HUES6 (cell line): ENCODE results near the gene PFKFB1.

Source experiments
- H3K27ac ChIP-seq: 2 replicates; pipeline ENCODE4 v1.7.0; 2013; ENCODE audit warnings: low read depth, mild to moderate bottlenecking, low read length, inconsistent platforms
- H3K27me3 ChIP-seq: 2 replicates; pipeline ENCODE4 v1.6.1; 2013; ENCODE audit warnings: low read length; ENCODE audit not compliant: control insufficient read depth, insufficient read depth
- H3K36me3 ChIP-seq: 2 replicates; pipeline ENCODE4 v1.6.1; 2013; ENCODE audit warnings: low read length; ENCODE audit not compliant: control insufficient read depth, insufficient read depth
- H3K4me1 ChIP-seq: 2 replicates; pipeline ENCODE4 v1.6.1; 2013; ENCODE audit warnings: low read length; ENCODE audit not compliant: control insufficient read depth, insufficient read depth
- H3K4me3 ChIP-seq: 2 replicates; pipeline ENCODE4 v1.5.1; 2013; ENCODE audit warnings: low read depth, low read length
- H3K9ac ChIP-seq: one replicate; pipeline ENCODE4 v1.6.1; 2013; ENCODE audit warnings: mild to moderate bottlenecking, low read length
- H3K9me3 ChIP-seq: 2 replicates; pipeline ENCODE4 v1.6.1; 2013; ENCODE audit warnings: low read depth, low read length; ENCODE audit not compliant: control insufficient read depth, insufficient read depth

The PFKFB1 gene

GRCh38 chrX:54923376-54923775, 70.6 kb downstream of the PFKFB1 start:
- H3K9me3 ChIP-seq, result peaks cover 10% of the 10 kb centered on the region; the same call in 1 of the 2 replicates
- H3K36me3 ChIP-seq, result peaks cover 62% of the 10 kb centered on the region
- no peak overlapping the region for H3K9ac ChIP-seq
- no peaks in the 10 kb centered on the region for H3K27me3 ChIP-seq
- H3K4me1 ChIP-seq, result 0 out of 2 replicates have a peak, but pooled peaks cover 3% of the 10 kb centered on the region
- H3K4me3 ChIP-seq, result no peak overlapping the region
- no peak overlapping the region for H3K27ac ChIP-seq

- Histone ChIP-seq H3K27ac (no peak overlapping the region), H3K4me1 (0 out of 2 replicates have a peak, but pooled peaks cover 3% of the 10 kb centered on the region), H3K9me3 (peaks cover 10% of the 10 kb centered on the region; the same call in 1 of the 2 replicates), H3K4me3 (no peak overlapping the region), H3K9ac (no peak overlapping the region), H3K27me3 (no peaks in the 10 kb centered on the region), H3K36me3 (peaks cover 54% of the 10 kb centered on the region)
Observed at GRCh38 chrX:54922547-54922946, 71.4 kb downstream of the PFKFB1 start.

- H3K9ac ChIP-seq, result peak overlapping the region; percentile 64
Observed at GRCh38 chrX:54921427-54922021, 72.5 kb downstream of the PFKFB1 start.

GRCh38 chrX:54920610-54921426, 73.2 kb downstream of the PFKFB1 start, which contains the start of gene TRO:
Gene TRO, plus strand, starts transcription at chrX:54920824. Its CDS starts 1,423 bp downstream, at chrX:54922247.
- H3K9me3 ChIP-seq, result peaks cover 10% of the 10 kb centered on the region; the same call in 1 of the 2 replicates
- peaks cover 37% of the 10 kb centered on the region for H3K36me3 ChIP-seq
- 0 out of 2 replicates have a peak, but pooled peaks cover 3% of the 10 kb centered on the region for H3K4me1 ChIP-seq
- H3K9ac ChIP-seq, result peak within 1 kb of the TSS; percentile 64
- H3K27ac ChIP-seq, result no peak within 1 kb of the TSS
- no peaks in the 10 kb centered on the region for H3K27me3 ChIP-seq
- H3K4me3 ChIP-seq, result peak within 1 kb of the TSS; percentile 84

More at GRCh38 chrX:54921427-54922021, 72.5 kb downstream of the PFKFB1 start:
- H3K27ac ChIP-seq, result no peak overlapping the region
- peaks cover 10% of the 10 kb centered on the region; the same call in 1 of the 2 replicates for H3K9me3 ChIP-seq
- peak overlapping the region; percentile 84 for H3K4me3 ChIP-seq
- 0 out of 2 replicates have a peak, but pooled peaks cover 3% of the 10 kb centered on the region for H3K4me1 ChIP-seq
- H3K27me3 ChIP-seq, result no peaks in the 10 kb centered on the region
- H3K36me3 ChIP-seq, result peaks cover 44% of the 10 kb centered on the region

GRCh38 chrX:54909941-54910340, 84.0 kb downstream of the PFKFB1 start:
- no peaks in the 10 kb centered on the region for H3K4me1 ChIP-seq
- H3K9ac ChIP-seq, result no peak overlapping the region
- no peak overlapping the region for H3K4me3 ChIP-seq

GRCh38 chrX:54894159-54894558, 99.8 kb downstream of the PFKFB1 start:
- Histone ChIP-seq H3K4me3 (no peak overlapping the region), H3K36me3 (no peaks in the 10 kb centered on the region), H3K27me3 (peaks cover 10% of the 10 kb centered on the region; the same call in 1 of the 2 replicates), H3K9me3 (peaks cover 7% of the 10 kb centered on the region; the same call in 1 of the 2 replicates), H3K4me1 (no peaks in the 10 kb centered on the region), H3K9ac (no peak overlapping the region), H3K27ac (no peak overlapping the region)

More at GRCh38 chrX:54909941-54910340, 84.0 kb downstream of the PFKFB1 start:
- H3K27me3 ChIP-seq, result no peaks in the 10 kb centered on the region
- H3K36me3 ChIP-seq, result no peaks in the 10 kb centered on the region
- peaks cover 18% of the 10 kb centered on the region for H3K9me3 ChIP-seq
- H3K27ac ChIP-seq, result no peak overlapping the region

GRCh38 chrX:54891573-54891972, 102.4 kb downstream of the PFKFB1 start:
- peaks cover 5% of the 10 kb centered on the region; the same call in 1 of the 2 replicates for H3K9me3 ChIP-seq
- no peak overlapping the region for H3K4me3 ChIP-seq
- no peaks in the 10 kb centered on the region for H3K36me3 ChIP-seq
- H3K4me1 ChIP-seq, result no peaks in the 10 kb centered on the region
- H3K27ac ChIP-seq, result no peak overlapping the region
- H3K9ac ChIP-seq, result no peak overlapping the region
- peaks cover 20% of the 10 kb centered on the region; the same call in 1 of the 2 replicates for H3K27me3 ChIP-seq

- Histone ChIP-seq H3K9me3 (peaks cover 5% of the 10 kb centered on the region; the same call in 1 of the 2 replicates), H3K36me3 (no peaks in the 10 kb centered on the region), H3K9ac (no peak overlapping the region), H3K27me3 (peaks cover 13% of the 10 kb centered on the region), H3K4me1 (no peaks in the 10 kb centered on the region), H3K27ac (no peak overlapping the region), H3K4me3 (no peak overlapping the region)
Observed at GRCh38 chrX:54885740-54886139, 108.2 kb downstream of the PFKFB1 start.
